Measurements from ENCODE around the gene TH.

DNA sequence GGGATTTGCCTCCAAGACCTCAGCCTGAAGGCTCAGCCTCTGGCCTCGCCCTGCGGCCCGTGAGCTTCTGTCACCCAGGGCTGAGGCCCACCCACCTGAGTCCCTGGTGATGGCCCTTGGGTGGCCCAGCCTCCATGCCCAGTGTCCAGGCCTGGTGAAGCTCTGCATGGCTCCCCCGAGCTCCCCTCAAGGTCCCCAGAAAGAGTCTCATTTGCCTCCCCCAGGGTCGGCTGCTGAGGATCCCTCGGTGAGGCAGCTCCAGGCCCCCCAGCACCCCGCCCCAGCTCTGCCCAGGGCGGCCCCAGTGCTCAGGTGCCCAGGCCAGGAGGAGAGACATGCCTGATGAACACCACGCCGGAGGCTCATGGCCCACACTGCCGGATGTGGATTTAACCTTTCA lies 2.1 kb upstream of the TH start:
- TF ChIP-seq TAF1 (IDR thresholded peaks at IDR 0.05; ENCODE audit: borderline replicate concordance, low read depth, low read length) = no peak
- no peak for TF ChIP-seq POLR2A (IDR thresholded peaks at IDR 0.05; ENCODE audit: low read depth, low read length)
- TF ChIP-seq POLR2AphosphoS5 (IDR thresholded peaks at IDR 0.05; ENCODE audit: low read depth, low read length) = no peak
